Measurements from ENCODE around the gene ZBED6.

DNA sequence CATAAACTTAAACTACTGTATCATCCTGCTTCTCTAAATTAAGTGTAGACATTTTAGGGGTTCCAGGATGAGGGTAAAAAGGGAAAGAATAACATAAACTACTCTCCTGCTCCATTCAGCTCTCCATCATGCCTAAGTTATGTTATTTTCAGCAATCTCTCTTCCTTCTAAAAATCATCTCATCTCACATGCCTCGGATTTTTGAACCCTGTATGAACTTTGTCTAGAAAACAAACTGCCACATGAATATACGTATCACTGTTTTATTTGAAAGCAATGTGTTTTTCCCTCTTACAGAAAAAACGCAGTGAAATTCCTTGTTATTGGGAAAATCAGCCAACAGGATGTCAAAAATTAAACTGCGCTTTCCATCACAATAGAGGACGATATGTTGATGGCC is 32.6 kb downstream of the ZBED6 start:
- TF ChIP-seq, protein P1, sequence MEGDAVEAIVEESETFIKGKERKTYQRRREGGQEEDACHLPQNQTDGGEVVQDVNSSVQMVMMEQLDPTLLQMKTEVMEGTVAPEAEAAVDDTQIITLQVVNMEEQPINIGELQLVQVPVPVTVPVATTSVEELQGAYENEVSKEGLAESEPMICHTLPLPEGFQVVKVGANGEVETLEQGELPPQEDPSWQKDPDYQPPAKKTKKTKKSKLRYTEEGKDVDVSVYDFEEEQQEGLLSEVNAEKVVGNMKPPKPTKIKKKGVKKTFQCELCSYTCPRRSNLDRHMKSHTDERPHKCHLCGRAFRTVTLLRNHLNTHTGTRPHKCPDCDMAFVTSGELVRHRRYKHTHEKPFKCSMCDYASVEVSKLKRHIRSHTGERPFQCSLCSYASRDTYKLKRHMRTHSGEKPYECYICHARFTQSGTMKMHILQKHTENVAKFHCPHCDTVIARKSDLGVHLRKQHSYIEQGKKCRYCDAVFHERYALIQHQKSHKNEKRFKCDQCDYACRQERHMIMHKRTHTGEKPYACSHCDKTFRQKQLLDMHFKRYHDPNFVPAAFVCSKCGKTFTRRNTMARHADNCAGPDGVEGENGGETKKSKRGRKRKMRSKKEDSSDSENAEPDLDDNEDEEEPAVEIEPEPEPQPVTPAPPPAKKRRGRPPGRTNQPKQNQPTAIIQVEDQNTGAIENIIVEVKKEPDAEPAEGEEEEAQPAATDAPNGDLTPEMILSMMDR (IDR thresholded peaks at IDR 0.05; ENCODE audit: insufficient read depth, low read length, poor library complexity, severe bottlenecking), result no peak
- TF ChIP-seq EZH2phosphoT487 (conservative IDR thresholded peaks at IDR 0.05; ENCODE audit: low read length), result no peak

All from SU-DHL-6 (cell line).